Measurements from ENCODE around the gene ADPRHL1.

- TF ChIP-seq EZH2 (IDR thresholded peaks at IDR 0.05) = no peak
- no peak for TF ChIP-seq POLR2AphosphoS5 (IDR thresholded peaks at IDR 0.05; ENCODE audit: borderline replicate concordance, low read depth, low read length)
- TF ChIP-seq FOXP2 (optimal IDR thresholded peaks at IDR 0.05; ENCODE audit: control extremely low read depth, extremely low read length, insufficient read depth) = no peak
These were observed 97.7 kb downstream of the ADPRHL1 start for GRCh38 chr13:113355621-113356020.

Data from SK-N-MC (cell line).